Stromal cell of bone marrow (primary cell): Measurements from ENCODE around the gene PLRG1.
A peak's percentile ranks its signal among the peaks of the same experiment; 100 is the strongest.
"Not testable (repeated sequence)": the region's sequence is repeated elsewhere in the genome, so short reads cannot be mapped to it uniquely, and the experiment has no call there.

Source experiments
- DNase-seq: peaks from one replicate; pipeline ENCODE4 v3.0.0-alpha.2; 2012; ENCODE audit warnings: low read depth

Gene PLRG1

DNA sequence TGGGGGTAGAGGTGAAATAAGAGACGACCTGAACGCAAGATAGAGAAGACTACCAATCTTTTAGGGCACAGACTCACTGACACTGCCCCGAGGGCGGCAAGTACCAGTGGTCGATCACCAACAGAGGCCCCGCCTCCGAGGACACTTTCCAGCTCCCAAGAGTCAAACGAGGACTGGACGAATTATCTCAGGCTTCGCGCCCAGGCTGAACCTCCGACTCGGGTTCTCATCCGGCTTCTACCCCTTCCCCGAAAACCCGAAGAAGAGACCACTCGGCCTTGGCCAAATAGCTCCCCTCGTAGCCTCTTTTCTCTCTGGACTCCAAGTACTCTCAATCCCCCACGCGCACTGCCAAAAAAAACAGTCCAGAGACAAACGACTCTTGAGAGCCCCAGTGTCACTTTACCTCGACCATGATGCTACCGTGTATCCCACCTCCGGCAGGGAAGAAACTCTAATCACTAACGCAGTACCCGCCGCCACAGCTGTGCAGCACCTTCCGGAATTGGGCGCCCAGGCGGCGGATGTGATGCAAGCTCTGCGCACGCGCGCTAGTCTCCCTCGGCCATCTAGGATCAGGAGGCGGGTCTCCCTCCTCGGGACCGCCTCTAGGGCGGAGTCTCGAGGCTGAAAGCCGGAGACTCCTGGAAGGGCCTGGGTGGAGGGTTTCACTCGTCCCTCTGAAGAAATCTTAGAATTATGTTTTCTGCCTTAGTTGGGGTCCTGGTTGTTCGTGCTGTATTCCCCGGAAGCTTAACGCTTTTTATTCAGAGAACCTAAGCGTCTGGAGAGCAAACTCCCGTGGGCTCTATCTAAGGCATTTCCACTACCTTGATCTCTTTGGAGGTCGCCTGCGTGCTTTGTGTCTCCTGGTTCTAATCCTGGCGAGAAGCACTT is at the start of gene PLRG1:
Gene PLRG1, minus strand, starts transcription at position 507 of the 897 bp plus-strand sequence. Its CDS starts 92 bp downstream, at position 415.
- peak; percentile 92 for DNase-seq

- no peak for DNase-seq
Measured at GRCh38 chr4:154597798-154598774, 47.9 kb upstream of the PLRG1 start.

GRCh38 chr4:154597281-154597680 is 47.1 kb upstream of the PLRG1 start:
- not testable (repeated sequence) for DNase-seq

DNA sequence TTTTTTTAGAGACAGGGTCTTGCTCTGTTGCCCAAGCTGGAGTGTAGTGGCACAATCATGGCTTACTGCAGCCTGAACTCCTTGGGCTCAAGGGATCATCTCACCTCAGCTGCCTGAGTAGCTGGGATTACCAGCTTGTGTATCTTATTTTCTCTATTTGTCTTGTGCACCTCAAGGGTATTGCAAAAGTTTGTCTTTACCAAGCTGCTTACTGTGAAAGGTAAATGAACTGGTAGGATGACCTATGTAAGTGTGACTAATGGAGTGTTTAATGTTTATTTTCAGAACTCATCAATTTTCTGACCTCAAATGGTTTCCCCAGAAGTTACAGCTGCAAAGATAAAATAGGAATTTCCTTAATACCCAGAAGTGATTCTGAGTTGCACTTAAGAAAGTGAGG is 45.6 kb upstream of the PLRG1 start:
- no peak for DNase-seq

- DNase-seq = not testable (repeated sequence)
Measured at GRCh38 chr4:154594343-154594742, 44.1 kb upstream of the PLRG1 start.

GRCh38 chr4:154593868-154594267 is 43.7 kb upstream of the PLRG1 start:
- no peak for DNase-seq

- DNase-seq = no peak
Measured at GRCh38 chr4:154591890-154592289, 41.7 kb upstream of the PLRG1 start.

DNA sequence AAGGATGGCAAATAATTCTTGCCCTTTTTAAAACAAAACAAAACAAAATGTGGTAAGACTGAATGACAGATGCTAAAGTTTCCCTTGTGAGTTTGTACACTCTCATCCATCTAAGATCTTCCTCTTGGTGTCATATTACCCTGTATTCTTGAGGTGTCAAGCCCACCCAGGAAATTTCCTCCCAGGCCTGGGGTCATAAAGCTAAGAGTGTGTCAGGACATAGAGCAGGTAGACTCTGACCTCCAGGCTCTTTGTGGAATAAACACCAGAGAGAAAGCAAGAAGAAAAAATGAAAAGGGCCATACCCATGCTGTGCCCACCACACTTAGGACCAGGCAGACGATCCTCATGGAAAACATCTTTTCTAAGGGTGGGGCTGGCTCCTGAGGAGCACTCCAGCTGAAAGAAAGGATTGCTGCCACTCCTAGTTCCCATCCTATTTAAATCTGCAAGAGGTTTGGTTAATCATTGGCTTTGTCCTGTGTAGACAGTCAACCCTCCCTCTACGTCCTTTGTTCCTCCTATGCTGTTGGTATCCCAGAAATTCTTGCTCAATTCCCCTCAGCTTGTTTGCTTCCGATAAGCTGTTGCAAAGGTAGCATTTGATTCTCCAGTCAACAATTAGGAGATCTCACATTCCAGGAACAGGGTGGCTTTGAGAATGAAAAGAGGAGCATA is 40.3 kb upstream of the PLRG1 start, which contains the start of gene FGA:
Gene FGA, minus strand, starts transcription at position 414 of the 678 bp plus-strand sequence. Its CDS starts 55 bp downstream, at position 359.
- no peak for DNase-seq

DNA sequence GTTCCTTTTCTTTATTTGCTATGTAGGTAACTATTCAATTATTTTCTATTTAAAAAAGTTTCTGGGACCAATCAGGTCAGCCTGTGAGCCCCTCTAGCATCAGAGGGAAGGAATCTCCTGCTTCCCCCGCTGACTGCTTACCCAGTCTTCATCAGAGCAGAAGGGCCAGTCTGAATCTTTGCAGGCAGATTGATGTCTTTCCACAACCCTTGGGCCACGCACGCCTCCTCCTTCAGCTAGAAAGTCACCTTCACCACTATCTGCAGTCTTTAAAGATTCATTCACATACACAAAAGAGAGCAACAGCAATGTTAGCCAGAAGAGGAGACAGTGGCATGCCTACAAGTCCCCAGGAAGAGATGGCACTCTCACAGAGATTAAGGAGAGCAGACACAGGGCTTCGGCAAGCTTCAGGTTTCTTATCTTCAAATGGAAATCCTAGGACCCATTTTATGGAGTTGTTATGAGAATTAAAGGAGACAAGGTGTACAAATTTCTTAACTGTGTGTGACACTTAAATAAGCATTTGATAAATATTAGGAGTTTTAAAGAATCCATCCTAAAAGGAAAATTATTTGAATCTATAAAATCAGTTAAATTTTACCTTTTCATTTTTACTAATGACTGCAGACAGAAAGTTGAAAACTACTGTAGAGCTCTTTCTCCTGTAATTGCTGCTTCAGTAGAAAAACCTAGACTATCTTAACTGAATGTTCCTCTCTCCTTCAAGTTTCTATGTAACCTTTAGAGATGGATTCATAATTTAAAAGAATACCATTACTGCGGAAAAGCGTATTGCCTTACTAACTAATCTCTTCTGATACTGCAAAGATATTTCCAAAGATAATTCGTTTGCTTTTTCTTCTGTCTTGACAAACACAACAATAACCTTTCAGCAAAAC is 39.3 kb upstream of the PLRG1 start:
- DNase-seq = no peak

DNA sequence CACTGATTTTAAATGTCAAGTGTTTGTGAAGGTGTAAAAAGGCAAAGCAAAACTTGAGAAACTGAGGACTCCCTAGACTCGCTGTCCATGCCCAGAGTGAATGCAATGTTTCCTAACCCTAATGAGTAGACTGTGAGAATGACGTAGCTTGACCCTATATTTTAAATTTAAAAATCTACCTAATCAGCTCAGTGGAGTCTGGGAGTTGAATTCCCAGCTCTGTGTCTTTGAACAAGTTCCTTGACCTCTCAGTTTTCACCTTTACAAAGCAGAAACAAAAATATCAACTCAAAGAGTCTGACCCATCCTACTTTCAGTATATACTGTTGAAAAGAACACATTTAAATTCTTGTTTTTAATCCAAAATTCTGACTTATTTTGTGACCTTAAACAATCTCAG is 38.0 kb upstream of the PLRG1 start:
- no peak for DNase-seq

- no peak for DNase-seq
Measured at GRCh38 chr4:154586296-154587033, 36.3 kb upstream of the PLRG1 start.

- DNase-seq = no peak
Measured at GRCh38 chr4:154585369-154586018, 35.3 kb upstream of the PLRG1 start.

GRCh38 chr4:154584259-154584658 is 34.1 kb upstream of the PLRG1 start:
- no peak for DNase-seq

DNA sequence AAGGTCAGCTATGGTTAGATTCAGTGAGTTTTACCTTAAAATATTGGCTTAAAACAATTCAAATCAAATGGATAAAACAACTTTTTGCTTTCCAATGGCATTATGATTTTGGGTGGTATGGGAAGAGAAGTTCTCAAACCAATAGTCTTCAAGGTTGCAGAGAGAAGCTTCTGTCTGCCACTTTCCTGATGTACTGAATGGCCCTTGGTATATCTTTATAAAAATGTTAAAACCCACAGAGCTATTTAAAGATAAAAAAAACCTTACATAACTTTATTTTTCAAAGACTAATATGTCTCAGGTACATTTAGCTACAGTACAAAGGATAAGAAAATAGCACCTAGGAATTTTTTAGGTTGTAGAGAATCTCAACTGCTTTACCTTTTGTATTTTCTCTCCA is 33.5 kb upstream of the PLRG1 start:
- DNase-seq = no peak

GRCh38 chr4:154583230-154583629 is 33.0 kb upstream of the PLRG1 start:
- no peak for DNase-seq

GRCh38 chr4:154582723-154583122 is 32.5 kb upstream of the PLRG1 start:
- no peak for DNase-seq

- no peak for DNase-seq
Measured at GRCh38 chr4:154579927-154580326, 29.7 kb upstream of the PLRG1 start.

DNA sequence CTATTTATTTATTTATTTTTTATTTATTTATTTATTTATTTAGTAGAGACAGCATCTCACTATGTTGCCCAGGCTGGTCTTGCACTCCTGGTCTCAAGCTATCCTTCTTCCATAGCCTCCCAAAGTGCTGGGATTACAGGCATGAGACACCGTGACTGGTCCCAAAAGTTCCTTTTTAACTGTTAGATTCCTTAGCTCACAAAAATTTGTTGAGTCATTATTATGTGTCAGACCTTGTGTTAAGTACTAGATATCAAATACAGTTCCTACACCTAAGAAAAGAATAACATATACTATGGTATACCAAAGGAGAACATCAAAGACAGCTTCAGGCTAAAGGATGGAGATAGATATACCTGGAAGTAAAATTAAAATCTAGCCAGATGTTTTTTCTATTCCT is 28.7 kb upstream of the PLRG1 start:
- DNase-seq = no peak

DNA sequence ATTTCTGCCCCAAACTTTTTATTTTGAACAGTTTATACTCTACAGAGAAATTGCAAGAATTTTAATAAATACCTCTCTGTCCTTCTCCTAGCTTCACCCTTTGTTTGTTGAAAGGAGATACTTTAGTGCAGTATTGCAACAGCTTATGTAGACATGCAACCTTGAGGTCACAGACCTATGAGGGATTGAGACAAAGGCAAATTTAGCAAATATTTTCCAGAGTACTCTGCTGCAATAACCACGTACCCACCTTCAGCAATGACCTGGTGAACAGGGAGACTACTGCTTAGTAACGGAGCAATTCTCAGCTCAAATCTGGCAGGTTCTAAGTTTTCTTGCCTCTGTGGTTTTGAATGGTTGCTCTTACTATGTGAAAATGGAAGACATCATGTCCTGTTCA is 27.1 kb upstream of the PLRG1 start:
- DNase-seq = no peak

GRCh38 chr4:154574311-154574710 is 24.1 kb upstream of the PLRG1 start:
- DNase-seq = no peak
